Natural killer cell (primary cell): ENCODE measurements around the gene ADGRB3. TPM values are rescaled to one million over a fixed set of nuclear protein-coding genes. Genes with fewer than 3 reads are reported as not detected.

Source experiments
- ATAC-seq, 3 donors: fragments of 150-1000 bp in 2 of 3; fragments of 200-7000 bp in 1 of 3; cut with Tn5 transposase; 1 replicate in 1 of 3; 2 replicates in 2 of 3; pipeline ENCODE4 v1.10.0; 2021; ENCODE audit warnings: mild to moderate bottlenecking in 2 of 3, moderate library complexity in 2 of 3
- DNase-seq, 2 donors: peaks; one replicate each; pipeline versions ENCODE4 v3.0.0 to v3.0.0-alpha.2; 2013 to 2021; ENCODE audit warnings: mixed read lengths in 1 of 2
- H3K27ac ChIP-seq: one replicate; pipeline ENCODE4 v1.5.1; 2013; ENCODE audit warnings: mild to moderate bottlenecking, low read length
- H3K27me3 ChIP-seq: one replicate; pipeline ENCODE4 v1.6.1; 2013; ENCODE audit warnings: low read length; ENCODE audit not compliant: control insufficient read depth, insufficient read depth
- H3K36me3 ChIP-seq: one replicate; pipeline ENCODE4 v1.6.1; 2013; ENCODE audit warnings: low read length; ENCODE audit not compliant: control insufficient read depth, insufficient read depth
- H3K4me1 ChIP-seq: one replicate; pipeline ENCODE4 v1.6.1; 2013; ENCODE audit warnings: low read length; ENCODE audit not compliant: control insufficient read depth, insufficient read depth
- H3K4me3 ChIP-seq: one replicate; pipeline ENCODE4 v1.5.1; 2013; ENCODE audit warnings: low read length
- H3K9me3 ChIP-seq: one replicate; pipeline ENCODE4 v1.6.1; 2013; ENCODE audit warnings: low read length; ENCODE audit not compliant: control insufficient read depth, insufficient read depth
- H3K27ac Mint-ChIP-seq, 2 donors: one replicate each; pipeline ENCODE4 v1.8.0; 2022; ENCODE audit warnings: mild to moderate bottlenecking in 2 of 2, mixed read lengths in 2 of 2, moderate library complexity in 1 of 2
- H3K27me3 Mint-ChIP-seq, 2 donors: one replicate each; pipeline ENCODE4 v1.8.0; 2022; ENCODE audit warnings: low read depth in 2 of 2, mixed read lengths in 2 of 2
- H3K36me3 Mint-ChIP-seq: one replicate; pipeline ENCODE4 v1.8.0; 2022; ENCODE audit warnings: mixed read lengths
- H3K4me1 Mint-ChIP-seq, 2 donors: one replicate each; pipeline ENCODE4 v1.8.0; 2022; ENCODE audit warnings: mixed read lengths in 2 of 2
- H3K4me3 Mint-ChIP-seq: one replicate; pipeline ENCODE4 v1.8.0; 2022; ENCODE audit warnings: mild to moderate bottlenecking, moderate library complexity, mixed read lengths
- H3K9me3 Mint-ChIP-seq, 2 donors: one replicate each; pipeline ENCODE4 v1.8.0; 2022; ENCODE audit warnings: mixed read lengths in 2 of 2
- CTCF ChIP-seq: fragments of 200-600 bp; IDR thresholded peaks from one replicate; pipeline ENCODE4 v1.8.0; 2022; ENCODE audit warnings: antibody characterized with exemption
- WGBS: methylation state at CpG from one replicate; pipeline ENCODE4 v1.1.7; 2013; ENCODE audit warnings: missing lambda C conversion rate; ENCODE audit not compliant: insufficient coverage; 5-methylcytosine and 5-hydroxymethylcytosine counted together
- intact Hi-C: fragments of 100-400 bp; cut with micrococcal nuclease; formaldehyde crosslinking; loops from one replicate; pipeline ENCODE4 v1.14.2; 2022
- total RNA-seq, 4 donors: library from RNA; stranded (reverse); fragments of 120-200 nt in 1 of 4; gene quantifications; one replicate each; pipeline versions ENCODE4 v1.2.3 to v1.2.4, GENCODE V29; 2013 to 2022

The ADGRB3 gene
- total RNA-seq, 3 donors from 2014 or later (not counting 1 experiment from before 2014, with no cell fraction given), result not detected

- Mint-ChIP-seq H3K4me3 (no peak overlapping the region), H3K27me3 (no peaks in the 10 kb centered on the region)
- intact Hi-C loops, result no loop called here
Measured at GRCh38 chr6:69005199-69005598, 370.1 kb downstream of the ADGRB3 start.

GRCh38 chr6:69007781-69008180 lies 372.7 kb downstream of the ADGRB3 start:
- DNase-seq (no peak), ATAC-seq (no peak)
- no peak overlapping the region for H3K4me3 Mint-ChIP-seq
- TF ChIP-seq CTCF, result no peak
- no peak overlapping the region for H3K4me3 ChIP-seq
- H3K4me1 ChIP-seq, result no peaks in the 10 kb centered on the region
- no peaks in the 10 kb centered on the region for H3K27me3 ChIP-seq
- no peaks in the 10 kb centered on the region for H3K4me1 Mint-ChIP-seq
- no peak overlapping the region for H3K27ac Mint-ChIP-seq
- no peaks in the 10 kb centered on the region for H3K36me3 Mint-ChIP-seq
- no peaks in the 10 kb centered on the region for H3K27me3 Mint-ChIP-seq
- 73% methylated on average over 3 of the region's 3 CpGs for WGBS
- H3K9me3 Mint-ChIP-seq, result peaks cover 19 to 21% of the 10 kb centered on the region in 2 donors
- no peaks in the 10 kb centered on the region for H3K9me3 ChIP-seq
- intact Hi-C loops, result no loop called here
- no peaks in the 10 kb centered on the region for H3K36me3 ChIP-seq
- H3K27ac ChIP-seq, result no peak overlapping the region

More at GRCh38 chr6:69005199-69005598, 370.1 kb downstream of the ADGRB3 start:
- H3K9me3 Mint-ChIP-seq, result peaks cover 24 to 25% of the 10 kb centered on the region in 2 donors
- no peak for ATAC-seq
- H3K4me1 Mint-ChIP-seq, result no peaks in the 10 kb centered on the region
- H3K27ac ChIP-seq, result no peak overlapping the region
- WGBS, result 96% methylated on average over 5 of the region's 5 CpGs
- H3K4me3 ChIP-seq, result no peak overlapping the region
- TF ChIP-seq CTCF, result no peak
- no peaks in the 10 kb centered on the region for H3K36me3 Mint-ChIP-seq
- H3K9me3 ChIP-seq, result no peaks in the 10 kb centered on the region
- no peak for DNase-seq
- no peaks in the 10 kb centered on the region for H3K36me3 ChIP-seq
- H3K27ac Mint-ChIP-seq, result no peak overlapping the region
- no peaks in the 10 kb centered on the region for H3K27me3 ChIP-seq
- no peaks in the 10 kb centered on the region for H3K4me1 ChIP-seq

- 60% methylated on average over 2 of the region's 2 CpGs for WGBS
- Histone ChIP-seq H3K4me1 (no peaks in the 10 kb centered on the region), H3K4me3 (no peak overlapping the region), H3K36me3 (no peaks in the 10 kb centered on the region), H3K27me3 (no peaks in the 10 kb centered on the region), H3K9me3 (no peaks in the 10 kb centered on the region), H3K27ac (no peak overlapping the region)
- H3K9me3 Mint-ChIP-seq, result peaks cover 11 to 14% of the 10 kb centered on the region in 2 donors
- ATAC-seq (no peak), DNase-seq (no peak)
- no peak overlapping the region for H3K4me3 Mint-ChIP-seq
- H3K4me1 Mint-ChIP-seq, result no peaks in the 10 kb centered on the region
- H3K27ac Mint-ChIP-seq, result no peak overlapping the region
- H3K27me3 Mint-ChIP-seq, result no peaks in the 10 kb centered on the region
- intact Hi-C loops, result no loop called here
- no peaks in the 10 kb centered on the region for H3K36me3 Mint-ChIP-seq
- no peak for TF ChIP-seq CTCF
Measured at GRCh38 chr6:69012211-69012610, 377.1 kb downstream of the ADGRB3 start.

GRCh38 chr6:69012876-69013275 lies 377.8 kb downstream of the ADGRB3 start:
- H3K27me3 Mint-ChIP-seq, result no peaks in the 10 kb centered on the region
- H3K9me3 Mint-ChIP-seq, result peaks cover 6 to 10% of the 10 kb centered on the region in 2 donors
- TF ChIP-seq CTCF, result no peak
- Histone ChIP-seq H3K27me3 (no peaks in the 10 kb centered on the region), H3K36me3 (no peaks in the 10 kb centered on the region), H3K9me3 (no peaks in the 10 kb centered on the region), H3K4me3 (no peak overlapping the region), H3K4me1 (no peaks in the 10 kb centered on the region), H3K27ac (no peak overlapping the region)
- no peak overlapping the region for H3K4me3 Mint-ChIP-seq
- intact Hi-C loops, result no loop called here
- DNase-seq, result no peak
- no peaks in the 10 kb centered on the region for H3K4me1 Mint-ChIP-seq
- no peak overlapping the region for H3K27ac Mint-ChIP-seq
- 78% methylated on average over 4 of the region's 4 CpGs for WGBS
- ATAC-seq, result no peak
- H3K36me3 Mint-ChIP-seq, result no peaks in the 10 kb centered on the region
